SK-N-MC (cell line): ENCODE measurements around the gene IRF8.

ENCODE experiments used
- DNase-seq: peaks from one replicate; pipeline ENCODE4 v3.0.0-alpha.2; 2011; ENCODE audit warnings: low read depth, low spot score
- H3K27ac ChIP-seq: fragments of 200-600 bp; sonication (generic); 2 replicates; pipeline ENCODE4 v1.5.1; 2016; ENCODE audit warnings: mixed run types
- H3K36me3 ChIP-seq: fragments of 200-600 bp; sonication (generic); 2 replicates; pipeline ENCODE4 v1.6.1; 2017; ENCODE audit warnings: antibody characterized with exemption, low read length, mixed read lengths; ENCODE audit not compliant: insufficient read depth
- H3K4me3 ChIP-seq: fragments of 200-600 bp; sonication (generic); 2 replicates; pipeline ENCODE4 v1.5.1; 2016
- H3K9ac ChIP-seq: fragments of 200-600 bp; sonication (generic); 2 replicates; pipeline ENCODE4 v1.8.0; 2017; ENCODE audit warnings: mixed run types, mixed read lengths; ENCODE audit not compliant: insufficient read length
- H3K9me3 ChIP-seq: fragments of 200-600 bp; sonication (generic); 2 replicates; pipeline ENCODE4 v1.6.1; 2017; ENCODE audit warnings: low read depth, mild to moderate bottlenecking, antibody characterized with exemption, low read length, moderate library complexity, mixed read lengths
- EZH2 ChIP-seq: fragments of 200-600 bp; sonication (generic); IDR thresholded peaks from one replicate; pipeline ENCODE4 v1.6.1; 2017; ENCODE audit warnings: antibody characterized with exemption
- FOXP2 ChIP-seq: optimal IDR thresholded peaks from 2 replicates; pipeline ENCODE3; 2011; ENCODE audit warnings: mild to moderate bottlenecking, moderate library complexity; ENCODE audit not compliant: insufficient read depth; ENCODE audit errors: extremely low read length, control extremely low read depth
- POLR2AphosphoS5 ChIP-seq: IDR thresholded peaks from 2 replicates; pipeline ENCODE4 v1.6.1; 2012; ENCODE audit warnings: mild to moderate bottlenecking, low read depth, low read length, borderline replicate concordance

Gene IRF8

DNA sequence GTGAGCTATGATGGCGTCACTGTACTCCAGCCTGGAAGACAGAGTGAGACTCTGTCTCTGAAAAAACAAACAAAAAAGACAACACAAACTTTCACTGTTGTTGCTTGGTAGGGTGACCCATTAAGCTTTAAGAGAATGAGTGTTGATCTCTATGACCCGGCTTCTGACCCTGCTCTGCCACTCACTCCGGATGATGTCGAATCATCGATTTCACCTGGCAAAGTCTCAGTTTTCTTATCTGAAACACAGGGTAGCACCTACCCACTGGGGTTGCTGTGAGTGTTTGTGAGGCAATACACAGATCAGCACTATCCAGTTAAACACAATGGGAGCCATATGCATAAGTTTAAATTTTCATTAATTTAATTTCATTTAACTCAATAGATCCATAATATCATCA lies 20.6 kb upstream of the IRF8 start:
- no peaks in the 10 kb centered on the region for H3K9me3 ChIP-seq
- H3K36me3 ChIP-seq, result no peaks in the 10 kb centered on the region
- H3K9ac ChIP-seq, result no peak overlapping the region
- no peak overlapping the region for H3K27ac ChIP-seq
- DNase-seq, result no peak
- no peak overlapping the region for H3K4me3 ChIP-seq
- no peak for TF ChIP-seq EZH2
- TF ChIP-seq POLR2AphosphoS5, result no peak
- TF ChIP-seq FOXP2, result no peak

DNA sequence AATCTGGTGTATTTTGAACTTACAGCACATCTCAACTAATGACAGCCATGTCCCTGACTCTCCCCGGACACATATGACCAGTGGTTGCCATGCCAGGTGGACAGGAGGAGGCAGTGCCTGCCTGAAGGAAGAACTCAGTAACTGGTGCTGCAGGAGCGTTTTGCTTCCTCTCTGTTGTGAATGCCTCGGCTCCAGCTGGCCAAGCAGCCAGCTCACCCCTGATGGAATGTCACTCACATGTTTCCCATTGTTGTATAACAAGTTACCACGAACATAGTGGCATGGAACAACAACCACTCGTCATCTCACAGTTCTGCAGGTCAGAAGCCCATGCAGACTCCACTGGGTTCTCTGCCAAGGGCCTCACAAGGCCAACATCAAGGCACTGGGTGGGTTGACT lies 20.1 kb upstream of the IRF8 start:
- DNase-seq, result no peak
- TF ChIP-seq POLR2AphosphoS5 (no peak), EZH2 (no peak), FOXP2 (no peak)
- no peak overlapping the region for H3K4me3 ChIP-seq
- H3K9ac ChIP-seq, result no peak overlapping the region
- no peaks in the 10 kb centered on the region for H3K9me3 ChIP-seq
- H3K27ac ChIP-seq, result no peak overlapping the region
- H3K36me3 ChIP-seq, result no peaks in the 10 kb centered on the region

DNA sequence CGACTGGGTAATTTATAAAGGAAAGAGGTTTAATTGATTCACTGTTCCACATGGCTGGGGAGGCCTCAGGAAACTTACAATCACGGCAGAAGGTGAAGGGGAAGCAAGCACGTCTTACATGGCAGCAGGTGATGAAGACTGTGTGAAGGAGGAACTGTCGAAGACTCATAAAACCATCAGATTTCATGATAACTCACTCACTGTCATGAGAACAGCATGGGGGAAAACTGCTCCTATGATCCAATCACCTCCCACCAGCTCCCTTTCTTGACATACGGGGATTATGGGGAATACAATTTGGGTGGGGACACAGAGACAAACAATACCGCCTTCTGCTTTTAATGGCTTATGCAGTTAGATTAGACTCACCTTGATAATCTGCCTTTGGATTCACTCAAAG lies 19.4 kb upstream of the IRF8 start:
- no peaks in the 10 kb centered on the region for H3K36me3 ChIP-seq
- H3K9me3 ChIP-seq, result no peaks in the 10 kb centered on the region
- no peak overlapping the region for H3K27ac ChIP-seq
- no peak overlapping the region for H3K9ac ChIP-seq
- DNase-seq, result no peak
- TF ChIP-seq EZH2 (no peak), FOXP2 (no peak), POLR2AphosphoS5 (no peak)
- H3K4me3 ChIP-seq, result no peak overlapping the region

DNA sequence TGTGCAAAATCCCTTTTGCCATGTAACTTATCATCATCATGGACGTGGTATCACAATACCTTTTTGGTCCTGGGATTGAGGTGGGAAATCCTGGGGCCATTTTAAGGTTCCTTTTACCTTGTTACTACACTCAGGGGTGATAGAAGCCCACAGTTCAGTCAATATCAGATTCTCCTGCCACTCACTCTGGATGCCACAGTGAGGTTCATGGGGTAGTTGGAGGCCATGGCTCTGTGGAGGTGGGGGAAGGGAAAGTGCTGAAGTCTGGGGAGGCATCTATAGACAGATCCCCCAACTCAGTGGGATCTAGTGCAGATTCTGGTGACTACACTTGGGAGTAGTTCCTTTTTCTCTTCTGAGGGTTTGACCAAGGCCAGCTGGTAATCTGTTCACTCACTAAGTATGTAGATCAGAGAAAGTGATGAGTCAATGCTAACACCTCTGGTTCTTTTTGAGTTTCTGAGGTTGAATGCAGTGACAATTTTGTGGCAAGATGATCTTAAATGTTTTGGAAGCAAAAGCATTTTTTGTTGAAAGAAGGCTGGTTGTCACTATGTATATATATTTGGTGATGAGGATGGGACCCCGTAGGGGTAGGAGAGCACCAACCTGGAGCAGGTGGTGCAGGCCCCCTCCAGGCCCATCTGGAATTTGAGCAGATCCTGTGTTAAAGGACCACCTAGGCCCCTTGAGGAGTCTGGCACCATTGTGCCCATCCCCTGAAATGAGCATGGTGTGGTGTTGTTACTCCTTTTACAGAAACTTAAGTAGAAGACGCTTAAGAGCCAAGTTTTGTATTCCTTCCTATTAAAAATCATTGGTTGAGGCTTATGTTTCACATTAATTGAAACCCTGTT lies 18.8 kb upstream of the IRF8 start:
- H3K36me3 ChIP-seq, result no peaks in the 10 kb centered on the region
- no peak for TF ChIP-seq POLR2AphosphoS5
- no peak for TF ChIP-seq EZH2
- TF ChIP-seq FOXP2, result no peak
- H3K9ac ChIP-seq, result no peak overlapping the region
- no peaks in the 10 kb centered on the region for H3K9me3 ChIP-seq
- H3K27ac ChIP-seq, result no peak overlapping the region
- H3K4me3 ChIP-seq, result no peak overlapping the region
- no peak for DNase-seq

DNA sequence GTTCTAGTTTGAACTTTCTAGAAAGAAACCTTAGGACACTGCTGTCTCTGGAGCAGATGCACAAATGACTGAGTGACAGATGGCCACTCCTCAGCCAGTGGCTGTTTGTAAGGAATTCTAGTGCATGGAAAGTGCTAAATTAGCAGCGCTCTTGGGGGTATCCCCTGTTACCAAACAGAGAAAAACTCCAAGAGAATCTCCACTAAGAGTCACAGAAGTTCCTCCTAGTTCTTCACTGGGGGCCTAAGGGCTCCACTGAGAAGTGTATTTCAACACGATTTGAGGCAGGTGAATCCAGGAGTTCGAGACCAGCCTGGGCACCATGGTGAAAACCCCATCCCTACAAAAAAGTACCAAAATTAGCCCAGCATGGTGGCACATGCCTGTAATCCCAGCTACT lies 18.1 kb upstream of the IRF8 start:
- TF ChIP-seq EZH2 (no peak), POLR2AphosphoS5 (no peak), FOXP2 (no peak)
- H3K4me3 ChIP-seq, result no peak overlapping the region
- H3K9me3 ChIP-seq, result no peaks in the 10 kb centered on the region
- no peak overlapping the region for H3K9ac ChIP-seq
- no peaks in the 10 kb centered on the region for H3K36me3 ChIP-seq
- no peak overlapping the region for H3K27ac ChIP-seq
- DNase-seq, result no peak

DNA sequence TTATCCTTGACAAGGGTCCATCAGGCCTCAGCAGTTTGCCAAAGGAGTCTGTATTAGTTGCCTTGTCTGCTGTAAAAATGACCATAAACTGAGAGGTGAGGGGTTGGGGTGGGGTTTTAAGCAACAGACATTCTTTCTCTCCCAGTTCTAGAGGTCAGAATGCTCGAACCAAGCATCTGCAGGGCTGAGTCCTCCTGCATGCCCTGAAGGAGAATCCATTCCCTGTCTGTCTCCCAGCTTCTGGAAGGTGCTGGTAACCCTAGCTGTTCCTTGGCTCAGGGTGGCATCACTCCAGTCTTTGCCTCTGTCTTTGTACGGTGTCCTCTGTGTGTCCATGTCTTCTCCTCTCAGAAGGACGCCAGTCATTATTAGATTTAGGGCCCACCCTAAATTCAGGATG lies 17.5 kb upstream of the IRF8 start:
- Histone ChIP-seq H3K27ac (no peak overlapping the region), H3K9me3 (no peaks in the 10 kb centered on the region), H3K9ac (no peak overlapping the region)

DNA sequence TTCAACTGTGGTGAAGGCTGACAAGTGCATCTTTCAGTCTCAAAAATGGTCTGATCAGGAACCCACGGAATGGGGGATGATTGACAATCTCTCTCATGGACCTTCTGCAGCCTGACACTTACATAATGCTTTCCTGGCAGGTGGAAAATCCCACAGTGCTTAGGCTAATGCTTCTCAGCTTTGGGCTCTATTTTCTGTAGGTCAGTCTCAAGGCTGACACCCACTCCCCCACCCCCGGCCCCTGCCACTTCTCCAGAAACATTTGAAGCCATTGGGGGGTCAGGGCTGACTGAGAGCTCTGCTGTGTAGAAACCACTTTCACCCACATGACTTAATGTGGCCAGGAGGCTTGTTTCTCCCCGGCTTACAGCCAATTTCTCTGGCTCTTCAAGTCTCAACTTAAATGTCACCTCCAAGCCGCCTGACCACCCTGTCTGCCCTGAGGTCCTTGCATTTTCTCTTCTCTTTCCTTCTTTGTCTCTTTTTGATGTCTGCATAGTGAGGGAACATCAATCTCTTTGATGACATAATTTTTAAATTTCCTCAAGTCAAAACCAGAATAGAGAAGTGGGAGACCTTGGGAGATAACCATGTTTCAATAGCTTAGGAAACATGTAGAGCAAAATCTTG lies 16.7 kb upstream of the IRF8 start:
- no peaks in the 10 kb centered on the region for H3K9me3 ChIP-seq
- H3K36me3 ChIP-seq, result no peaks in the 10 kb centered on the region
- no peak for TF ChIP-seq POLR2AphosphoS5
- no peak for TF ChIP-seq FOXP2
- TF ChIP-seq EZH2, result no peak
- H3K9ac ChIP-seq, result no peak overlapping the region
- H3K4me3 ChIP-seq, result no peak overlapping the region
- DNase-seq, result no peak
- no peak overlapping the region for H3K27ac ChIP-seq

More for the DNA sequence above, 17.5 kb upstream of the IRF8 start:
- TF ChIP-seq POLR2AphosphoS5 (no peak), EZH2 (no peak), FOXP2 (no peak)
- Histone ChIP-seq H3K4me3 (no peak overlapping the region), H3K36me3 (no peaks in the 10 kb centered on the region)
- no peak for DNase-seq

DNA sequence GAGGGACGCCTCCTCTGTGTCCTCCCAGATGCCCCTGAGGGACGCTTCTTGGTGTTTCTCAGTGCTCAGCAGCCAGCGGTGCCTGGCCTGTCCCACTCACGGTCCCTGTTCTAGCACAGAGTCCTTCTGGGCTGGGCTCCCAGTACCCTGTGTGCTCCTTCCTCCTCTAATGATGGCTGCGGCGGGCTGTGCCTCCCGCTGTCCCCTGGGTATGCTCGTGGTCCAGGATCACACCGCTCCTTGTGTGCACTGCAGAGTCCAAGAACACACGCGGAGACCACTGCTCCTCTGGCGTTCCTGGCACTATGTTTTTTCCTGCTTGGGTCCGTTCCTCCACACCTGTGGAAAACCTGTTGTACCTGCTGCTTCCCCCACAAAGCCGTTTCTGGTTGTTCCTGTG lies 15.1 kb upstream of the IRF8 start:
- no peak for DNase-seq
- H3K9me3 ChIP-seq, result no peaks in the 10 kb centered on the region
- no peaks in the 10 kb centered on the region for H3K36me3 ChIP-seq
- H3K9ac ChIP-seq, result no peak overlapping the region
- TF ChIP-seq POLR2AphosphoS5 (no peak), FOXP2 (no peak), EZH2 (no peak)
- no peak overlapping the region for H3K27ac ChIP-seq
- no peak overlapping the region for H3K4me3 ChIP-seq

DNA sequence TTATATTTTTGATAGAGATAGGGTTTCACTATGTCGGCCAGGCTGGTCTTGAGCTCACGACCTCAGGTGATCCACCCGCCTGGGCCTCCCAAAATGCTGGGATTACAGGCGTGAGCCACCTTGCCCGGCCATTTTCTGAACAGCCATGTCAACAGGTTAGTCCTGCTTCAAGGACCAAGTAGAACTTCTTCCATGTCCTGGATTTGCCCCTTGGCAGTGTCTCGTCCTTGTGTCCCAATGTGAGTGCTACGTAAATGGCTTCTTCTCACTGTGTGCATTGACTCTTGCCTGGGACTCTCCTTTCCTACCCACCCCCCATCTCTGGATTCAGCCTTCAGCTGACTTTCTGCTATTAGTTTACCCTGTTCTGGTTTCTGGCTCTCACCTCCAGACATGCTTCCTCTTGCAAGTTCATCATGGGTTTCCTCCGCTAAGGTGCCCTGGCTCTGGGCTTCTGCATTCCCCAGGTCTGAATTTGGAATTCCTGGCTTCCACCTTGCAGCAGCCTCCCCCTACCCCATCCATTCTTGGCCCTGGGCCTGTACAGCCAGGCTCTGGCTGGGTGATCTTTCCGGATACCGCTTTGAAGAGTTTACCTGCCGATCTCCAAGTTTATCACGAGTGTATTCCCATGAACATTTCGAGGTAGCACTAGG lies 14.0 kb upstream of the IRF8 start:
- no peak overlapping the region for H3K4me3 ChIP-seq
- no peak for TF ChIP-seq EZH2
- TF ChIP-seq FOXP2, result no peak
- TF ChIP-seq POLR2AphosphoS5, result no peak

More for the DNA sequence above, 14.0 kb upstream of the IRF8 start:
- no peak for DNase-seq
- no peak overlapping the region for H3K27ac ChIP-seq
- no peaks in the 10 kb centered on the region for H3K36me3 ChIP-seq
- no peaks in the 10 kb centered on the region for H3K9me3 ChIP-seq
- H3K9ac ChIP-seq, result no peak overlapping the region
